ENCODE data around the gene NFS1. TPM values are rescaled to one million over a fixed set of nuclear protein-coding genes. Genes with fewer than 3 reads are reported as not detected.

Gene NFS1
- polyA plus RNA-seq, 1 of the 3 experiments (the other 2 are of a cell fraction) = 75.6 TPM

DNA sequence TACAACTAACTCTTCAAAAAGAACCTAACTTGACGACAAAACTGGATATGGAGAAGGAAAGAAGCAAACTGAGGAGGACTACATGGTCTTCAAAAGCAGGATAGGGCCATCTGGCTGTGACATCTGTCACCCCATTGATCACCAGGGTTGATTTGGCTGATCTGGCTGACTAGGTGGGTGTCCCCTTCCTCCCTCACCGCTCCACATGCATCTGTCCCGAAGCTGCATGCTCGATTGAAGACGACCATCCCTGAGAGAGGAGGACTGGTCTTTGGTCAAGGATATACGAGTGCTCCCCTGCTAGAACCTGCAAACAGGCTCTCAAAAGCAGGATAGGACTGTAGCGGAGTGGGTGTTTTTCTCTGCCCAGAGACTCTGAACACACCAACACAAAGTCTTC, 56.1 kb downstream of the NFS1 start (continued):
- TF ChIP-seq MEF2A (IDR thresholded peaks at IDR 0.05; ENCODE audit: borderline replicate concordance, low read depth) = no peak
- no peak for TF ChIP-seq ZBTB33 (IDR thresholded peaks at IDR 0.05; ENCODE audit: borderline replicate concordance, low read depth)
- TF ChIP-seq POLR2AphosphoS5 (IDR thresholded peaks at IDR 0.05; ENCODE audit: low read depth, low read length) = no peak
- no peak for TF ChIP-seq JUND (IDR thresholded peaks at IDR 0.05)
- no peak for TF ChIP-seq FOXJ3 (CRISPR knock-in tag; IDR thresholded peaks at IDR 0.05)
- no peak for TF ChIP-seq CTCF (IDR thresholded peaks at IDR 0.05)
- no peak for TF ChIP-seq TCF12 (IDR thresholded peaks at IDR 0.05)
- no peak for TF ChIP-seq GABPA (IDR thresholded peaks at IDR 0.05; ENCODE audit: low read depth)

GRCh38 chr20:35641743-35642142, 57.4 kb downstream of the NFS1 start:
- Histone ChIP-seq H3K9me2 (no peaks in the 10 kb centered on the region), H3K27me3 (ENCODE audit: insufficient read depth) (no peaks in the 10 kb centered on the region), H3K36me3 (replicated peaks in 1 of 2; ENCODE audit: control insufficient read depth in 1 of 2, insufficient read depth in 2 of 2, low read length in 1 of 2) (peaks cover 5 to 10% of the 10 kb centered on the region in 2 experiments), H3K9me3 (no peaks in the 10 kb centered on the region), H3K27ac (ENCODE audit: low read depth in 2 of 2, low read length in 1 of 2) (no peak overlapping the region), H3K4me3 (ENCODE audit: low read depth in 2 of 2, low read length in 1 of 2) (no peak overlapping the region), H4K20me1 (ENCODE audit: insufficient read depth) (peaks cover 100% of the 10 kb centered on the region), H2AFZ (ENCODE audit: low read depth) (no peak overlapping the region), H3K4me2 (no peak overlapping the region), H3K9ac (no peak overlapping the region), H3F3A (replicated peaks; ENCODE audit: insufficient read depth) (peaks cover 3% of the 10 kb centered on the region), H3K79me2 (ENCODE audit: insufficient read depth) (peaks cover 100% of the 10 kb centered on the region), H3K4me1 (ENCODE audit: control insufficient read depth in 1 of 2, insufficient read depth in 2 of 2, low read depth in 1 of 2, low read length in 1 of 2) (no peaks in the 10 kb centered on the region)
- CTCF ChIA-PET = interaction anchor here (0.7 to 2.5 kb wide), 3 partner anchors 11 to 26 kb away, joined by 3 to 9 read pairs (median 3); partner anchors contain the start of gene SPAG4
- WGBS (ENCODE audit: low lambda C conversion rate) = 90% methylated on average over 4 of the region's 4 CpGs
- TF ChIP-seq RAD21 (IDR thresholded peaks at IDR 0.05; ENCODE audit: low read length) = no peak
- TF ChIP-seq, protein P1, sequence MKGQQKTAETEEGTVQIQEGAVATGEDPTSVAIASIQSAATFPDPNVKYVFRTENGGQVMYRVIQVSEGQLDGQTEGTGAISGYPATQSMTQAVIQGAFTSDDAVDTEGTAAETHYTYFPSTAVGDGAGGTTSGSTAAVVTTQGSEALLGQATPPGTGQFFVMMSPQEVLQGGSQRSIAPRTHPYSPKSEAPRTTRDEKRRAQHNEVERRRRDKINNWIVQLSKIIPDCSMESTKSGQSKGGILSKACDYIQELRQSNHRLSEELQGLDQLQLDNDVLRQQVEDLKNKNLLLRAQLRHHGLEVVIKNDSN (IDR thresholded peaks at IDR 0.05; ENCODE audit: borderline replicate concordance, low read depth) = no peak
- no peak for TF ChIP-seq REST (IDR thresholded peaks at IDR 0.05; ENCODE audit: low read depth, low read length)
- no peak for TF ChIP-seq GABPA (IDR thresholded peaks at IDR 0.05; ENCODE audit: low read depth)
- no peak for TF ChIP-seq ELF1 (IDR thresholded peaks at IDR 0.05)
- no peak for TF ChIP-seq JUND (IDR thresholded peaks at IDR 0.05)
- no peak for TF ChIP-seq CHD2 (IDR thresholded peaks at IDR 0.05; ENCODE audit: low read length, partially characterized antibody)
- no peak for TF ChIP-seq SMC3 (IDR thresholded peaks at IDR 0.05; ENCODE audit: low read depth, low read length)
- POLR2A ChIA-PET = interaction anchor here (0.6 to 1.0 kb wide), 2 partner anchors 22 to 162 kb away, joined by 3 to 5 read pairs; no protein-coding TSS in a partner anchor
- no peak for DNase-seq
